Brain microvascular endothelial cell (primary cell): Measurements from ENCODE around the gene PNMA8B.
A peak's percentile ranks its signal among the peaks of the same experiment; 100 is the strongest.

Source experiments
- DNase-seq: peaks from one replicate; pipeline ENCODE4 v3.0.0-alpha.2; 2020
- H3K27ac ChIP-seq: fragments of 250-450 bp; sonication (Bioruptor Pico); 2 replicates; pipeline ENCODE4 v1.5.1; 2020; ENCODE audit warnings: mild to moderate bottlenecking, moderate library complexity
- H3K27me3 ChIP-seq: fragments of 250-450 bp; sonication (Bioruptor Pico); replicated peaks from 2 replicates; pipeline ENCODE4 v1.5.1; 2020; ENCODE audit warnings: mild to moderate bottlenecking
- H3K36me3 ChIP-seq: fragments of 250-450 bp; sonication (Bioruptor Pico); replicated peaks from 2 replicates; pipeline ENCODE4 v1.5.1; 2020; ENCODE audit warnings: mild to moderate bottlenecking
- H3K4me3 ChIP-seq: 2 replicates; pipeline ENCODE4 v1.5.1; 2011; ENCODE audit warnings: low read depth, mild to moderate bottlenecking, control low read depth, low read length, moderate library complexity
- in situ Hi-C: cut with HindIII; loops from 2 replicates; pipeline ENCODE4 v1.10.0; 2017; ENCODE audit warnings: low sequenced_read_pairs, low pct_ligation_motif_present
- TF ChIP-seq, protein P1 (sequence below): IDR thresholded peaks from 2 replicates; pipeline ENCODE4 v1.5.1; 2011; ENCODE audit warnings: low read depth, mild to moderate bottlenecking, moderate library complexity, low read length, control low read depth, inconsistent platforms; ENCODE audit errors: missing control alignments

PNMA8B gene

DNA sequence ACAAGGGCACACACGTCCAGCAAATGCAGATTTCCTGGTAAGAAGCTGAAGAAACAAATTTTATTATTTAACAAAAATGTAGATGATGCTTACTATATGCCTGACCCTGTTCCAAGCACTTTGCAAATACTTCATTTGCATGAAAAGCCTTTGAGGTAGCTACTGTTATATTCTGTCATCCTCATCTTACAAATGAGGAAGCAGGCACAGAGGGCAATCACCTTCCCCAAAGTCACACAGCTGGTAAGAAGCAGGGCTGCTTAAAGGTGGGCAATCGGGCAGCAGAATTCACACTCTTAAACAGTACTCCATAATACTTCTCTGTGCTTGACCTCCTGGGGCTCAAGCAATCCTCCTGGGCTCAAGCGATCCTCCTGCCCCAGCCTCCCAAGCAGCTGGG is 48.7 kb downstream of the PNMA8B start:
- TF ChIP-seq, protein P1, sequence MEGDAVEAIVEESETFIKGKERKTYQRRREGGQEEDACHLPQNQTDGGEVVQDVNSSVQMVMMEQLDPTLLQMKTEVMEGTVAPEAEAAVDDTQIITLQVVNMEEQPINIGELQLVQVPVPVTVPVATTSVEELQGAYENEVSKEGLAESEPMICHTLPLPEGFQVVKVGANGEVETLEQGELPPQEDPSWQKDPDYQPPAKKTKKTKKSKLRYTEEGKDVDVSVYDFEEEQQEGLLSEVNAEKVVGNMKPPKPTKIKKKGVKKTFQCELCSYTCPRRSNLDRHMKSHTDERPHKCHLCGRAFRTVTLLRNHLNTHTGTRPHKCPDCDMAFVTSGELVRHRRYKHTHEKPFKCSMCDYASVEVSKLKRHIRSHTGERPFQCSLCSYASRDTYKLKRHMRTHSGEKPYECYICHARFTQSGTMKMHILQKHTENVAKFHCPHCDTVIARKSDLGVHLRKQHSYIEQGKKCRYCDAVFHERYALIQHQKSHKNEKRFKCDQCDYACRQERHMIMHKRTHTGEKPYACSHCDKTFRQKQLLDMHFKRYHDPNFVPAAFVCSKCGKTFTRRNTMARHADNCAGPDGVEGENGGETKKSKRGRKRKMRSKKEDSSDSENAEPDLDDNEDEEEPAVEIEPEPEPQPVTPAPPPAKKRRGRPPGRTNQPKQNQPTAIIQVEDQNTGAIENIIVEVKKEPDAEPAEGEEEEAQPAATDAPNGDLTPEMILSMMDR, result no peak
- no peak overlapping the region for H3K4me3 ChIP-seq
- no peaks in the 10 kb centered on the region for H3K27me3 ChIP-seq
- no peak for DNase-seq
- H3K27ac ChIP-seq, result no peak overlapping the region
- no peaks in the 10 kb centered on the region for H3K36me3 ChIP-seq
- in situ Hi-C loops, result no loop called here

DNA sequence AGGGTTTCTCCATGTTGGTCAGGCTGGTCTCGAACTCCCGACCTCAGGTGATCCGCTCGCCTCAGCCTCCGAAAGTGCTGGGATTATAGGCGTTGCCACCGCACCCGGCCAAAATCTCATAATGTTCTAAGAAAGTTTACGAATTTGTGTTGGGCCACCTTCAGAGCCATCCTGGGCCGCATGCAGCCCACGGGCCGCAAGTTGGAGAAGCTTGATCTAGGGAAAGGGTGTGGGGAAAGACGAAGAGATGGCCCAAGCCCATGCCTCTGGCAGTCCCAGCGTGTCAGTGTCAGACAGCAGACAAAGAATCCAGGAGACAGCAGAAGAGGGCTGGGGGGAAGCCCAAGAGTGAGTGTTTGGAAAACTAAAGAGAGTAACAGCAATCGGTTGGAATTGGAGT is 49.6 kb downstream of the PNMA8B start:
- Histone ChIP-seq H3K27me3 (no peaks in the 10 kb centered on the region), H3K4me3 (no peak overlapping the region), H3K27ac (no peak overlapping the region), H3K36me3 (no peaks in the 10 kb centered on the region)
- in situ Hi-C loops, result no loop called here
- TF ChIP-seq, protein P1, result no peak
- no peak for DNase-seq

DNA sequence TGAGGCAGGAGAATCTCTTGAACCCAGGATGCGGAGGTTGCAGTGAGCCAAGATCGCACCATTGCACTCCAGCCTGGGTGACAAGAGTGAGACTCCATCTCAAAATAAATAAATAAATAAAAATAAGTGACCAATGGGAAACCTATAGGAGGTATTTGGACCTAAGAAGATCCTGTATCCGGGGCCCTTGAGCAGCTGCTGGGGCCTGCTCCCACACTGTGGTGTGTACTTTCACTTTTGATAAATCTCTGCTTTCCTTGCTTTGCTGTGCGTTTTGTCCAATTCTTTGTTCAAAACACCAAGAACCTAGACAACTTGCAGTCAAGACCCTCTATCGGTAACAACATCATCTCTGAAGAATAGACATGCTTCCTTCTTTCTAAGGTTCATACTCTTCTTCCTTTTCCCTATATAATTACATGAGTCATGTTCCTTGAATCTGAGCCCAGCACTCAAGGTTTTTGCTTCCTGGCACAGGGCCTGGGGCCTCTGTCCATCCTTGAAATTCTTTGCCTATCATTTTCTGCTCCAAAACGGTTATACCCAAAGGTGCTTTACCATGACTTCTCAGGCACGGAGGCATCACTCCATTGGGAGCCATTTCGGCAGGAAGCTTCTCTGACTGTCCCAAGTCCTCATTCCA is 52.7 kb downstream of the PNMA8B start:
- TF ChIP-seq, protein P1, result no peak
- H3K27ac ChIP-seq, result no peak overlapping the region
- in situ Hi-C loops, result no loop called here
- no peaks in the 10 kb centered on the region for H3K36me3 ChIP-seq
- H3K4me3 ChIP-seq, result no peak overlapping the region
- DNase-seq, result peak; percentile 59
- H3K27me3 ChIP-seq, result no peaks in the 10 kb centered on the region

DNA sequence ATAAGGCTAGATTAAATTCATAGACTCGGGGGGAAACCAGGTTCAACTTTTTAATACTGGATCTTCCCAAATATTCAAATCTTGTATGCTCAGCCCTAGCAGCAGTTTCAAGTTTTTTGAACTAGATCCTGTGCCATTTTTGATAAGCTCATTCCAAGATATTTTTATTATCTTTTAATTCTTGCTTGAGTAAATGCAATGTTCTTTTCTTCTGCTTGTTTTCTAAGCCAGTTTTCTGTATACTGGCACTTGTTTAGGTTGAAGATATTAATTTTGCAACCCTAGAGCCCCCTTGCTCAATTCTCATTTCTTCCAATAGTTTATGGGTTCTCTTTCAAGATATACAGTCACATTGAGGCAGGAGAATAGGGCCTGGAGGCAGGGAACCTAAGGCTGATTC is 53.8 kb downstream of the PNMA8B start:
- DNase-seq, result no peak
- in situ Hi-C loops, result no loop called here
- no peaks in the 10 kb centered on the region for H3K36me3 ChIP-seq
- H3K27me3 ChIP-seq, result no peaks in the 10 kb centered on the region
- TF ChIP-seq, protein P1, result no peak
- no peak overlapping the region for H3K4me3 ChIP-seq
- no peak overlapping the region for H3K27ac ChIP-seq
